HG03095 (cell line): Measurements from ENCODE around the gene FOSL1.
A peak's percentile ranks its signal among the peaks of the same experiment; 100 is the strongest.

ENCODE experiments used
- ATAC-seq: cut with Tn5 transposase; IDR thresholded peaks from one replicate; pipeline ENCODE4 v1.9.1; 2021; ENCODE audit warnings: moderate library complexity; ENCODE audit not compliant: unreplicated experiment

FOSL1 gene

GRCh38 chr11:65865550-65866172 lies 34.5 kb downstream of the FOSL1 start:
- ATAC-seq: no peak

- ATAC-seq: no peak
These were observed 35.3 kb downstream of the FOSL1 start for GRCh38 chr11:65864706-65865471.

- ATAC-seq: no peak
These were observed 36.1 kb downstream of the FOSL1 start for GRCh38 chr11:65863889-65864705.

- no peak for ATAC-seq
These were observed 37.0 kb downstream of the FOSL1 start for GRCh38 chr11:65862941-65863888.

GRCh38 chr11:65862191-65862735 lies 37.9 kb downstream of the FOSL1 start:
- ATAC-seq: no peak

GRCh38 chr11:65861533-65862183 lies 38.5 kb downstream of the FOSL1 start:
- ATAC-seq: no peak

- ATAC-seq: no peak
These were observed 39.1 kb downstream of the FOSL1 start for GRCh38 chr11:65861165-65861505.

GRCh38 chr11:65860278-65861164 lies 39.7 kb downstream of the FOSL1 start, which contains the start of gene MUS81:
TSS of gene MUS81 (plus strand) at chr11:65860433. CDS start at chr11:65860754, 321 bp downstream.
- peak; percentile 34 for ATAC-seq

- no peak for ATAC-seq
These were observed 40.3 kb downstream of the FOSL1 start for GRCh38 chr11:65859812-65860277.

- ATAC-seq: peak; percentile 47
These were observed 40.9 kb downstream of the FOSL1 start for GRCh38 chr11:65859095-65859811.

GRCh38 chr11:65858681-65859087 lies 41.5 kb downstream of the FOSL1 start:
- no peak for ATAC-seq

- ATAC-seq: peak; percentile 43
These were observed 42.1 kb downstream of the FOSL1 start, which contains the start of gene CFL1 for GRCh38 chr11:65857853-65858680. TSS of gene CFL1 (minus strand) at chr11:65858180. CDS start at chr11:65858099, 81 bp downstream.

- no peak for ATAC-seq
These were observed 42.7 kb downstream of the FOSL1 start for GRCh38 chr11:65857500-65857852.

GRCh38 chr11:65856689-65857499 lies 43.3 kb downstream of the FOSL1 start:
- peak; percentile 21 for ATAC-seq

- no peak for ATAC-seq
These were observed 44.2 kb downstream of the FOSL1 start for GRCh38 chr11:65855927-65856363.
